ENCODE measurements around the gene PPP1R37.
A peak's percentile ranks its signal among the peaks of the same experiment; 100 is the strongest.

Gene PPP1R37

GRCh38 chr19:45168767-45169351, 75.9 kb downstream of the PPP1R37 start:
- H2BK12ac ChIP-seq (ENCODE audit: low read length), result no peak overlapping the region
- no peak overlapping the region for H3K4me2 ChIP-seq (ENCODE audit: insufficient read depth, low read length, poor library complexity, severe bottlenecking)
- H3K14ac ChIP-seq (ENCODE audit: low read length), result no peak overlapping the region
- WGBS, 2 donors (ENCODE audit: extremely low coverage in 2 of 2, insufficient read length in 2 of 2, insufficient replicate concordance in 1 of 2), result no CpG with 5 or more reads among the region's 16 CpGs
- H3K4me1 ChIP-seq (ENCODE audit: control insufficient read depth in 2 of 2, insufficient read depth in 1 of 2, low read depth in 1 of 2, low read length in 2 of 2), result peaks cover 6 to 16% of the 10 kb centered on the region in 2 donors
- no peak overlapping the region for H4K8ac ChIP-seq (ENCODE audit: low read depth, low read length)
- H3K4ac ChIP-seq (ENCODE audit: low read length), result no peak overlapping the region
- no peaks in the 10 kb centered on the region for H3K9me3 ChIP-seq (replicated peaks in 1 of 2; ENCODE audit: control insufficient read depth in 2 of 2, insufficient read depth in 1 of 2, low read depth in 1 of 2, low read length in 2 of 2)
- no peak overlapping the region for H3K4me3 ChIP-seq (ENCODE audit: low read length in 2 of 2)
- no peak overlapping the region for H3K18ac ChIP-seq (ENCODE audit: low read length)
- H2BK15ac ChIP-seq (ENCODE audit: low read length), result no peak overlapping the region
- peaks cover 5% of the 10 kb centered on the region for H3K79me1 ChIP-seq (ENCODE audit: low read depth, low read length)
- no peak overlapping the region for H4K91ac ChIP-seq (ENCODE audit: low read depth, low read length, poor library complexity)
- no peaks in the 10 kb centered on the region for H3K27me3 ChIP-seq (ENCODE audit: control insufficient read depth in 3 of 3, insufficient read depth in 3 of 3, low read depth in 1 of 3, low read length in 3 of 3)
- H3K36me3 ChIP-seq (replicated peaks in 1 of 2; ENCODE audit: control insufficient read depth in 2 of 2, insufficient read depth in 2 of 2, low read length in 2 of 2), result no peaks in the 10 kb centered on the region
- no peak overlapping the region for H3K27ac ChIP-seq (replicated peaks; ENCODE audit: low read length)
- no peak overlapping the region for H2AK5ac ChIP-seq (ENCODE audit: low read depth, low read length)
- no peak overlapping the region for H3K9ac ChIP-seq (ENCODE audit: low read depth, low read length, poor library complexity)
- H3K23ac ChIP-seq (ENCODE audit: low read depth, low read length, poor library complexity), result no peak overlapping the region
- no peak overlapping the region for H2BK5ac ChIP-seq (ENCODE audit: low read length)
- no peak overlapping the region for H2AFZ ChIP-seq (ENCODE audit: low read length)
- DNase-seq (ENCODE audit: low spot score), result no peak
- no peak overlapping the region for H2BK120ac ChIP-seq (ENCODE audit: low read depth, low read length)

- H3K18ac ChIP-seq (ENCODE audit: low read length), result peak overlapping the region; percentile 38
- no CpG with 5 or more reads among the region's 10 CpGs for WGBS, 2 donors (ENCODE audit: extremely low coverage in 2 of 2, insufficient read length in 2 of 2, insufficient replicate concordance in 1 of 2)
- H4K91ac ChIP-seq (ENCODE audit: low read depth, low read length, poor library complexity), result no peak overlapping the region
- no peak overlapping the region for H3K23ac ChIP-seq (ENCODE audit: low read depth, low read length, poor library complexity)
- H3K4me3 ChIP-seq (ENCODE audit: low read length in 2 of 2), result no peak overlapping the region
- DNase-seq (ENCODE audit: low spot score), result no peak
- no peak overlapping the region for H2AFZ ChIP-seq (ENCODE audit: low read length)
- no peak overlapping the region for H2BK15ac ChIP-seq (ENCODE audit: low read length)
- H3K79me1 ChIP-seq (ENCODE audit: low read depth, low read length), result peaks cover 5% of the 10 kb centered on the region
- H3K4ac ChIP-seq (ENCODE audit: low read length), result no peak overlapping the region
- no peaks in the 10 kb centered on the region for H3K9me3 ChIP-seq (replicated peaks in 1 of 2; ENCODE audit: control insufficient read depth in 2 of 2, insufficient read depth in 1 of 2, low read depth in 1 of 2, low read length in 2 of 2)
- H3K36me3 ChIP-seq (replicated peaks in 1 of 2; ENCODE audit: control insufficient read depth in 2 of 2, insufficient read depth in 2 of 2, low read length in 2 of 2), result no peaks in the 10 kb centered on the region
- H3K9ac ChIP-seq (ENCODE audit: low read depth, low read length, poor library complexity), result peak overlapping the region; percentile 21
- H3K27ac ChIP-seq (replicated peaks; ENCODE audit: low read length), result no peak overlapping the region
- H3K4me2 ChIP-seq (ENCODE audit: insufficient read depth, low read length, poor library complexity, severe bottlenecking), result no peak overlapping the region
- no peak overlapping the region for H2BK120ac ChIP-seq (ENCODE audit: low read depth, low read length)
- no peaks in the 10 kb centered on the region for H3K27me3 ChIP-seq (ENCODE audit: control insufficient read depth in 3 of 3, insufficient read depth in 3 of 3, low read depth in 1 of 3, low read length in 3 of 3)
- no peak overlapping the region for H4K8ac ChIP-seq (ENCODE audit: low read depth, low read length)
- peak overlapping the region; percentile 38 for H3K14ac ChIP-seq (ENCODE audit: low read length)
- peaks cover 6 to 16% of the 10 kb centered on the region in 2 donors for H3K4me1 ChIP-seq (ENCODE audit: control insufficient read depth in 2 of 2, insufficient read depth in 1 of 2, low read depth in 1 of 2, low read length in 2 of 2)
- no peak overlapping the region for H2BK12ac ChIP-seq (ENCODE audit: low read length)
- H2AK5ac ChIP-seq (ENCODE audit: low read depth, low read length), result peak overlapping the region; percentile 46
- no peak overlapping the region for H2BK5ac ChIP-seq (ENCODE audit: low read length)
These were observed 76.6 kb downstream of the PPP1R37 start for GRCh38 chr19:45169602-45170001.

DNA sequence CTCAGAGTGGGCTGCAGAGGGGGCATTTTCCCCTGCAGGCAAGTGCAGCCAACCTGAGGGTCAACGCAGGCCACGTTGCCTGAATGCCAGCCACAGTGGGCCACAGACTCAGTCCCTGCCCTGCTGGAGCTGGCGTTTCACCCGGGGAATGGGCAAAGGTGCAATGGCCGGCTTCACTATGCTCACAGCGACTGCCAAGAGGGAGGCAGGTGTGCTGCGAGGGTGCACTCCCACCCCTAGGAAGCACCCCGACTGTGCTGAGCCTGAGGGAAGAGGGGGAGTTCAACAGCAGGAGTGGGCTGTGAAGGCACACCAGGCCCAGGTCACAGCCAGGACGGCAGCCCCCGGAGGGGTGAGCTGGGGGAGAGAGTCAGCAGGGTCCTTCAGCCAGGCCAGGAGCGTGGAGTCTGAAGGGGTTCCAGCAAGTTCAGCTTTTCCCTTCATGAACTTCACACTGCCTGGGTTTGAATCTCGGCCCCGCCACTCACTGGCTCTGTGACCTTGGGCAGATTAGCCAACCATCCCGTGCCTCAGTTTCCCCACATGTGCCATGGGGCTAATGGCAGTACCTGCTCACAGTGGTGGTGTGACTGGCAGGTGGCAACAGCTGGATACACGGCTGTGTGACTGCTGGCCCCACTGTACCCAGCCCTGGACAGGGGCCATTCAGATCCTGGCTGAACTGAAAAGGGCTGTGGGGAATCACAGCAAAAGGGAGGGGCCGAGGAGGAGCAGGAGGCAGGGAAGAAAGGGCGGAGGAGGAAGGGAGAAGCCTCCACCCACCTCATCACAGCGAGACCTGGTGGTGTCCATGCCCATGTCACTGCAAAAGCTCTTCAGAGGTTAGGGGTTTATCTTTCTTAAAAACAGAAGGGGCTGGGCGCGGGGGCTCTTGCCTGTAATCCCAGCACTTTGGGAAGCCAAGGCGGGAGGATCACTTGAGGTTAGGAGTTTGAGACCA, 77.4 kb downstream of the PPP1R37 start:
- H3K27ac ChIP-seq (replicated peaks; ENCODE audit: low read length), result no peak overlapping the region
- no peaks in the 10 kb centered on the region for H3K9me3 ChIP-seq (replicated peaks in 1 of 2; ENCODE audit: control insufficient read depth in 2 of 2, insufficient read depth in 1 of 2, low read depth in 1 of 2, low read length in 2 of 2)
- peak overlapping the region; percentile 46 for H2AK5ac ChIP-seq (ENCODE audit: low read depth, low read length)
- H3K4me1 ChIP-seq (ENCODE audit: control insufficient read depth in 2 of 2, insufficient read depth in 1 of 2, low read depth in 1 of 2, low read length in 2 of 2), result peaks cover 6 to 16% of the 10 kb centered on the region in 2 donors
- H3K36me3 ChIP-seq (replicated peaks in 1 of 2; ENCODE audit: control insufficient read depth in 2 of 2, insufficient read depth in 2 of 2, low read length in 2 of 2), result no peaks in the 10 kb centered on the region
- WGBS, 2 donors (ENCODE audit: extremely low coverage in 2 of 2, insufficient read length in 2 of 2, insufficient replicate concordance in 1 of 2), result no CpG with 5 or more reads among the region's 21 CpGs
- peak overlapping the region; percentile 50 for H3K9ac ChIP-seq (ENCODE audit: low read depth, low read length, poor library complexity)
- no peak overlapping the region for H3K4ac ChIP-seq (ENCODE audit: low read length)
- H3K14ac ChIP-seq (ENCODE audit: low read length), result no peak overlapping the region
- H2AFZ ChIP-seq (ENCODE audit: low read length), result no peak overlapping the region
- peak overlapping the region; percentile 30 for H2BK15ac ChIP-seq (ENCODE audit: low read length)
- H2BK5ac ChIP-seq (ENCODE audit: low read length), result no peak overlapping the region
- H4K91ac ChIP-seq (ENCODE audit: low read depth, low read length, poor library complexity), result no peak overlapping the region
- H2BK120ac ChIP-seq (ENCODE audit: low read depth, low read length), result no peak overlapping the region
- no peak overlapping the region for H2BK12ac ChIP-seq (ENCODE audit: low read length)
- peaks cover 5% of the 10 kb centered on the region for H3K79me1 ChIP-seq (ENCODE audit: low read depth, low read length)
- H3K27me3 ChIP-seq (ENCODE audit: control insufficient read depth in 3 of 3, insufficient read depth in 3 of 3, low read depth in 1 of 3, low read length in 3 of 3), result no peaks in the 10 kb centered on the region
- no peak overlapping the region for H3K4me2 ChIP-seq (ENCODE audit: insufficient read depth, low read length, poor library complexity, severe bottlenecking)
- no peak overlapping the region for H3K23ac ChIP-seq (ENCODE audit: low read depth, low read length, poor library complexity)
- H3K4me3 ChIP-seq (ENCODE audit: low read length in 2 of 2), result peak overlapping the region in 1 of 2 donors; percentile 42
- DNase-seq (ENCODE audit: low spot score), result no peak
- peak overlapping the region; percentile 82 for H4K8ac ChIP-seq (ENCODE audit: low read depth, low read length)
- no peak overlapping the region for H3K18ac ChIP-seq (ENCODE audit: low read length)

DNA sequence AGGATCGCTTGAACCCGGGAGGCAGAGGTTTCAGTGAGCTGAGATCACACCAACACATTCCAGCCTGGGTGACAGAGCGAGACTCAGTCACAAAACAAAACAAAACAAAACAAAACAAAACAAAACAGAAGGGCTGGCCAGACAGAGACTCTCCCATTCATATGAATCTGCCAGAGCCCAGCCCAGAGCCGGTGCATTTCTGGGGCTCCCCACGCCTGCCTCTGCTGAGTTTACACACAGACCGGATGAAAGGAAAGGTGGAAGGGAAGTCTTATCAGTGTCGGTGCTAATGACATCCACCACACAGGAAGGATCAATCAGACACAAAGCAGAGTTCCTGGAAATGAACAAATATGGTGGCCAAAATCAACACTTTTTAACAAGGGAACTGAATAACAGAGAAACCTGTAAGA, 78.2 kb downstream of the PPP1R37 start:
- no peak overlapping the region for H2BK12ac ChIP-seq (ENCODE audit: low read length)
- no peak overlapping the region for H2AK5ac ChIP-seq (ENCODE audit: low read depth, low read length)
- no peak overlapping the region for H3K14ac ChIP-seq (ENCODE audit: low read length)
- no peak overlapping the region for H2BK5ac ChIP-seq (ENCODE audit: low read length)
- H3K27me3 ChIP-seq (ENCODE audit: control insufficient read depth in 3 of 3, insufficient read depth in 3 of 3, low read depth in 1 of 3, low read length in 3 of 3), result no peaks in the 10 kb centered on the region
- H3K4me3 ChIP-seq (ENCODE audit: low read length in 2 of 2), result no peak overlapping the region
- DNase-seq (ENCODE audit: low spot score), result no peak
- H3K4me1 ChIP-seq (ENCODE audit: control insufficient read depth in 2 of 2, insufficient read depth in 1 of 2, low read depth in 1 of 2, low read length in 2 of 2), result peaks cover 6 to 14% of the 10 kb centered on the region in 2 donors
- no peak overlapping the region for H4K8ac ChIP-seq (ENCODE audit: low read depth, low read length)
- WGBS, 2 donors (ENCODE audit: extremely low coverage in 2 of 2, insufficient read length in 2 of 2, insufficient replicate concordance in 1 of 2), result no CpG with 5 or more reads among the region's 7 CpGs
- no peak overlapping the region for H3K4ac ChIP-seq (ENCODE audit: low read length)
- H4K91ac ChIP-seq (ENCODE audit: low read depth, low read length, poor library complexity), result no peak overlapping the region
- no peak overlapping the region for H2BK15ac ChIP-seq (ENCODE audit: low read length)
- H3K4me2 ChIP-seq (ENCODE audit: insufficient read depth, low read length, poor library complexity, severe bottlenecking), result no peak overlapping the region
- H2BK120ac ChIP-seq (ENCODE audit: low read depth, low read length), result no peak overlapping the region
- H3K9me3 ChIP-seq (replicated peaks in 1 of 2; ENCODE audit: control insufficient read depth in 2 of 2, insufficient read depth in 1 of 2, low read depth in 1 of 2, low read length in 2 of 2), result no peaks in the 10 kb centered on the region
- no peaks in the 10 kb centered on the region for H3K36me3 ChIP-seq (replicated peaks in 1 of 2; ENCODE audit: control insufficient read depth in 2 of 2, insufficient read depth in 2 of 2, low read length in 2 of 2)
- H3K79me1 ChIP-seq (ENCODE audit: low read depth, low read length), result peaks cover 5% of the 10 kb centered on the region
- H3K18ac ChIP-seq (ENCODE audit: low read length), result no peak overlapping the region
- no peak overlapping the region for H3K27ac ChIP-seq (replicated peaks; ENCODE audit: low read length)
- no peak overlapping the region for H3K9ac ChIP-seq (ENCODE audit: low read depth, low read length, poor library complexity)
- H2AFZ ChIP-seq (ENCODE audit: low read length), result no peak overlapping the region
- no peak overlapping the region for H3K23ac ChIP-seq (ENCODE audit: low read depth, low read length, poor library complexity)
